ENCODE measurements around the gene FAM76A.
"Not testable (repeated sequence)": the region's sequence is repeated elsewhere in the genome, so short reads cannot be mapped to it uniquely, and the experiment has no call there.

The FAM76A gene

GRCh38 chr1:27725374-27726172 lies at the start of gene FAM76A:
FAM76A (plus strand) TSS chr1:27725961; CDS start chr1:27726081, 120 bp downstream.
- Histone ChIP-seq H3K4me3 (ENCODE audit: low read depth, low read length) (peak within 1 kb of the TSS; percentile 88), H3K27me3 (ENCODE audit: insufficient read depth, low read length) (no peaks in the 10 kb centered on the region), H3K79me2 (ENCODE audit: control insufficient read depth, insufficient read depth, low read length, unreplicated experiment) (peaks cover 12% of the 10 kb centered on the region), H3K4me1 (ENCODE audit: control insufficient read depth, insufficient read depth, low read length, unreplicated experiment) (peaks cover 14% of the 10 kb centered on the region), H3K36me3 (ENCODE audit: insufficient read depth, low read length) (no peaks in the 10 kb centered on the region), H2AFZ (ENCODE audit: low read length, unreplicated experiment) (peak within 1 kb of the TSS; percentile 89), H3K27ac (ENCODE audit: low read depth, low read length) (peak within 1 kb of the TSS; percentile 88)

GRCh38 chr1:27676410-27676809 lies 49.4 kb upstream of the FAM76A start:
- Histone ChIP-seq H3K4me3 (ENCODE audit: low read depth, low read length) (no peak overlapping the region), H3K36me3 (ENCODE audit: insufficient read depth, low read length) (no peaks in the 10 kb centered on the region)

GRCh38 chr1:27678747-27679146 lies 47.0 kb upstream of the FAM76A start:
- H3K4me3 ChIP-seq (ENCODE audit: low read depth, low read length), result no peak overlapping the region
- H3K36me3 ChIP-seq (ENCODE audit: insufficient read depth, low read length), result no peaks in the 10 kb centered on the region
- no peaks in the 10 kb centered on the region for H3K4me1 ChIP-seq (ENCODE audit: control insufficient read depth, insufficient read depth, low read length, unreplicated experiment)

More at GRCh38 chr1:27676410-27676809, 49.4 kb upstream of the FAM76A start:
- peaks cover 7% of the 10 kb centered on the region for H3K79me2 ChIP-seq (ENCODE audit: control insufficient read depth, insufficient read depth, low read length, unreplicated experiment)
- no peak overlapping the region for H3K27ac ChIP-seq (ENCODE audit: low read depth, low read length)
- no peak overlapping the region for H2AFZ ChIP-seq (ENCODE audit: low read length, unreplicated experiment)
- no peaks in the 10 kb centered on the region for H3K27me3 ChIP-seq (ENCODE audit: insufficient read depth, low read length)
- H3K4me1 ChIP-seq (ENCODE audit: control insufficient read depth, insufficient read depth, low read length, unreplicated experiment), result peaks cover 11% of the 10 kb centered on the region

GRCh38 chr1:27680225-27680791 lies 45.5 kb upstream of the FAM76A start:
- not testable (repeated sequence) for H3K27ac ChIP-seq (ENCODE audit: low read depth, low read length); H3K4me1 ChIP-seq (ENCODE audit: control insufficient read depth, insufficient read depth, low read length, unreplicated experiment); H3K79me2 ChIP-seq (ENCODE audit: control insufficient read depth, insufficient read depth, low read length, unreplicated experiment); H3K27me3 ChIP-seq (ENCODE audit: insufficient read depth, low read length); H3K36me3 ChIP-seq (ENCODE audit: insufficient read depth, low read length); H3K4me3 ChIP-seq (ENCODE audit: low read depth, low read length); H2AFZ ChIP-seq (ENCODE audit: low read length, unreplicated experiment)

More at GRCh38 chr1:27678747-27679146, 47.0 kb upstream of the FAM76A start:
- Histone ChIP-seq H2AFZ (ENCODE audit: low read length, unreplicated experiment) (no peak overlapping the region), H3K27ac (ENCODE audit: low read depth, low read length) (no peak overlapping the region), H3K79me2 (ENCODE audit: control insufficient read depth, insufficient read depth, low read length, unreplicated experiment) (no peaks in the 10 kb centered on the region), H3K27me3 (ENCODE audit: insufficient read depth, low read length) (no peaks in the 10 kb centered on the region)

GRCh38 chr1:27681580-27681979 lies 44.2 kb upstream of the FAM76A start:
- H3K36me3 ChIP-seq (ENCODE audit: insufficient read depth, low read length); H3K4me1 ChIP-seq (ENCODE audit: control insufficient read depth, insufficient read depth, low read length, unreplicated experiment); H3K79me2 ChIP-seq (ENCODE audit: control insufficient read depth, insufficient read depth, low read length, unreplicated experiment); H3K4me3 ChIP-seq (ENCODE audit: low read depth, low read length); H3K27ac ChIP-seq (ENCODE audit: low read depth, low read length); H3K27me3 ChIP-seq (ENCODE audit: insufficient read depth, low read length); H2AFZ ChIP-seq (ENCODE audit: low read length, unreplicated experiment): not testable (repeated sequence)

- H2AFZ ChIP-seq (ENCODE audit: low read length, unreplicated experiment), result no peak overlapping the region
- H3K79me2 ChIP-seq (ENCODE audit: control insufficient read depth, insufficient read depth, low read length, unreplicated experiment), result no peaks in the 10 kb centered on the region
- H3K4me1 ChIP-seq (ENCODE audit: control insufficient read depth, insufficient read depth, low read length, unreplicated experiment), result no peaks in the 10 kb centered on the region
- H3K4me3 ChIP-seq (ENCODE audit: low read depth, low read length), result no peak overlapping the region
- no peak overlapping the region for H3K27ac ChIP-seq (ENCODE audit: low read depth, low read length)
- H3K36me3 ChIP-seq (ENCODE audit: insufficient read depth, low read length), result no peaks in the 10 kb centered on the region
- no peaks in the 10 kb centered on the region for H3K27me3 ChIP-seq (ENCODE audit: insufficient read depth, low read length)
Observed at GRCh38 chr1:27682351-27682944, 43.3 kb upstream of the FAM76A start.

- Histone ChIP-seq H3K27ac (ENCODE audit: low read depth, low read length) (no peak overlapping the region), H3K4me3 (ENCODE audit: low read depth, low read length) (no peak overlapping the region), H3K27me3 (ENCODE audit: insufficient read depth, low read length) (no peaks in the 10 kb centered on the region), H3K36me3 (ENCODE audit: insufficient read depth, low read length) (no peaks in the 10 kb centered on the region), H3K4me1 (ENCODE audit: control insufficient read depth, insufficient read depth, low read length, unreplicated experiment) (peaks cover 3% of the 10 kb centered on the region), H2AFZ (ENCODE audit: low read length, unreplicated experiment) (no peak overlapping the region), H3K79me2 (ENCODE audit: control insufficient read depth, insufficient read depth, low read length, unreplicated experiment) (no peaks in the 10 kb centered on the region)
Observed at GRCh38 chr1:27684176-27684575, 41.6 kb upstream of the FAM76A start.

GRCh38 chr1:27686223-27686990 lies 39.4 kb upstream of the FAM76A start:
- H3K27ac ChIP-seq (ENCODE audit: low read depth, low read length), result no peak overlapping the region
- no peak overlapping the region for H3K4me3 ChIP-seq (ENCODE audit: low read depth, low read length)
- peaks cover 12% of the 10 kb centered on the region for H3K4me1 ChIP-seq (ENCODE audit: control insufficient read depth, insufficient read depth, low read length, unreplicated experiment)
- no peaks in the 10 kb centered on the region for H3K79me2 ChIP-seq (ENCODE audit: control insufficient read depth, insufficient read depth, low read length, unreplicated experiment)
- no peaks in the 10 kb centered on the region for H3K36me3 ChIP-seq (ENCODE audit: insufficient read depth, low read length)
- H3K27me3 ChIP-seq (ENCODE audit: insufficient read depth, low read length), result no peaks in the 10 kb centered on the region
- no peak overlapping the region for H2AFZ ChIP-seq (ENCODE audit: low read length, unreplicated experiment)

- H3K27ac ChIP-seq (ENCODE audit: low read depth, low read length), result no peak overlapping the region
- H3K4me3 ChIP-seq (ENCODE audit: low read depth, low read length), result no peak overlapping the region
- H3K27me3 ChIP-seq (ENCODE audit: insufficient read depth, low read length), result no peaks in the 10 kb centered on the region
Observed at GRCh38 chr1:27687906-27688305, 37.9 kb upstream of the FAM76A start.

GRCh38 chr1:27689423-27690173 lies 36.2 kb upstream of the FAM76A start:
- no peaks in the 10 kb centered on the region for H3K36me3 ChIP-seq (ENCODE audit: insufficient read depth, low read length)
- H3K4me3 ChIP-seq (ENCODE audit: low read depth, low read length), result peak overlapping the region; percentile 63
- peak overlapping the region; percentile 98 for H2AFZ ChIP-seq (ENCODE audit: low read length, unreplicated experiment)
- peak overlapping the region; percentile 38 for H3K27ac ChIP-seq (ENCODE audit: low read depth, low read length)
- H3K4me1 ChIP-seq (ENCODE audit: control insufficient read depth, insufficient read depth, low read length, unreplicated experiment), result peaks cover 12% of the 10 kb centered on the region
- no peaks in the 10 kb centered on the region for H3K27me3 ChIP-seq (ENCODE audit: insufficient read depth, low read length)
- no peaks in the 10 kb centered on the region for H3K79me2 ChIP-seq (ENCODE audit: control insufficient read depth, insufficient read depth, low read length, unreplicated experiment)

More at GRCh38 chr1:27687906-27688305, 37.9 kb upstream of the FAM76A start:
- peaks cover 12% of the 10 kb centered on the region for H3K4me1 ChIP-seq (ENCODE audit: control insufficient read depth, insufficient read depth, low read length, unreplicated experiment)
- no peak overlapping the region for H2AFZ ChIP-seq (ENCODE audit: low read length, unreplicated experiment)
- H3K36me3 ChIP-seq (ENCODE audit: insufficient read depth, low read length), result no peaks in the 10 kb centered on the region
- H3K79me2 ChIP-seq (ENCODE audit: control insufficient read depth, insufficient read depth, low read length, unreplicated experiment), result no peaks in the 10 kb centered on the region
